Vagina (tissue), 2 donors: ENCODE data around the gene NANS. TPM values are rescaled to one million over a fixed set of nuclear protein-coding genes. Genes with fewer than 3 reads are reported as not detected.

Experiments used
- DNase-seq, 2 donors: peaks; one replicate each; pipeline ENCODE4 v3.0.0-alpha.2; 2017; ENCODE audit errors: extremely low spot score in 2 of 2
- H3K27ac ChIP-seq: fragments of 200-600 bp; sonication (generic); one replicate; pipeline ENCODE4 v1.5.1; 2019
- H3K27me3 ChIP-seq: fragments of 200-600 bp; sonication (generic); one replicate; pipeline ENCODE4 v1.5.1; 2019
- H3K36me3 ChIP-seq, 2 donors: fragments of 200-600 bp; sonication (generic); one replicate each; pipeline ENCODE4 v1.5.1; 2017 to 2019
- H3K4me1 ChIP-seq: fragments of 200-600 bp; sonication (generic); one replicate; pipeline ENCODE4 v1.5.1; 2019
- H3K4me3 ChIP-seq, 2 donors: fragments of 200-600 bp; sonication (generic); 1 replicate in 1 of 2; 2 replicates in 1 of 2; pipeline ENCODE4 v1.5.1; 2016 to 2019
- H3K9me3 ChIP-seq: fragments of 200-600 bp; sonication (generic); one replicate; pipeline ENCODE4 v1.5.1; 2019
- POLR2A ChIP-seq, 2 donors: fragments of 450-650 bp; IDR thresholded peaks; one replicate each; pipeline ENCODE4 v1.6.1; 2017; ENCODE audit warnings: antibody characterized with exemption in 2 of 2, mild to moderate bottlenecking in 2 of 2, moderate library complexity in 2 of 2
- POLR2AphosphoS5 ChIP-seq, 2 donors: sonication (generic); formaldehyde crosslinking; IDR thresholded peaks; one replicate each; pipeline ENCODE4 v1.9.0; 2017; ENCODE audit warnings: antibody characterized with exemption in 2 of 2, mild to moderate bottlenecking in 2 of 2, low read depth in 1 of 2; ENCODE audit not compliant: insufficient read depth in 1 of 2
- intact Hi-C: fragments of 100-400 bp; cut with DNase I; formaldehyde crosslinking; loops from one replicate; pipeline ENCODE4 v1.15.1; 2023
- total RNA-seq: library from RNA; depleted of rRNA; stranded (reverse); fragments of >200 nt; gene quantifications from one replicate; pipeline ENCODE4 v1.2.3, GENCODE V29; 2016
- TF ChIP-seq, protein P1 (sequence below), 3 experiments: fragments of 450-650 bp in 2 of 3; fragments of 200-600 bp in 1 of 3; sonication (generic) in 1 of 3; IDR thresholded peaks; one replicate each; pipeline ENCODE4 v1.5.1; 2017 to 2019; ENCODE audit warnings: antibody characterized with exemption in 3 of 3, mild to moderate bottlenecking in 2 of 3, moderate library complexity in 2 of 3

NANS gene, protein sequence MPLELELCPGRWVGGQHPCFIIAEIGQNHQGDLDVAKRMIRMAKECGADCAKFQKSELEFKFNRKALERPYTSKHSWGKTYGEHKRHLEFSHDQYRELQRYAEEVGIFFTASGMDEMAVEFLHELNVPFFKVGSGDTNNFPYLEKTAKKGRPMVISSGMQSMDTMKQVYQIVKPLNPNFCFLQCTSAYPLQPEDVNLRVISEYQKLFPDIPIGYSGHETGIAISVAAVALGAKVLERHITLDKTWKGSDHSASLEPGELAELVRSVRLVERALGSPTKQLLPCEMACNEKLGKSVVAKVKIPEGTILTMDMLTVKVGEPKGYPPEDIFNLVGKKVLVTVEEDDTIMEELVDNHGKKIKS
- total RNA-seq = 41.7 TPM

DNA sequence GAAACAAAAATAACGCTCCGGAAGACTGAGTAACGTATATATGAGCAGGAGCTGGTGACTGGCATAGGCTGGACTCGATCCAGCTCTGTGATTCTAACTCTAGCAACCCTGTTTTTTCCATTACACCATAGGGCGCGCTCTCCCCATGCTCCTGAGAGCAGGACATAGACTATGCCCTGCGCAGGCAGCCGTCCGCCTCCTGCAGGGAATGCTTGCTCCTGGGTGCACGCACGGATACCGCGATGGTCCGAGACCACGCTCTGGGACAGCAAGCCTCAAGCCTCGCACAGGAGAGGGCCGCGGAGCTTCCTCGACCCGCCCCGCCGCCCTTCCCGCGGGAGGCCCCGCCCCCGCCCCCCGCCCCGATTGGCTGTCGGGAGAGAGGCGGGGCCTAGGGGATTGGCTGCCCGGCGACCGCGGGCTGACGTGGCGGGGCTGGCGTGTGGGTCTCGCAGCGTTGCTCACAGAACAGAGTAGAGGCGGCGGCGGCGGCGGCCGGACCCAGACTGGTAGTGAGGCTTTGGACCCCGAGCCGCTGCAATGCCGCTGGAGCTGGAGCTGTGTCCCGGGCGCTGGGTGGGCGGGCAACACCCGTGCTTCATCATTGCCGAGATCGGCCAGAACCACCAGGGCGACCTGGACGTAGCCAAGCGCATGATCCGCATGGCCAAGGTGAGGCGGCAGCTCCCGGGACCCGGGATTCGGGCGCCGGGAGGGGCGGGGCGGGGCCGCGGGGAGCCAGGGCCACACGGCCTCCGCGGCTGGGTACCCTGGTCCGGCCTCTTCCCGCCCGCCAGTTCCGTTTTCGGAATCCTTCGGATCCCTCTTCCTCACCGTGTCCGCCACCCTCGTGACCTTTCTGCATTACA lies at the start of gene NANS:
TSS of gene NANS (plus strand) at position 464 of the 869 bp plus-strand sequence. CDS start at position 541, 77 bp downstream.
- peak in 1 of 2 donors; percentile 95 for DNase-seq
- peaks cover 23% of the 10 kb centered on the region for H3K4me1 ChIP-seq
- H3K4me3 ChIP-seq = peak within 1 kb of the TSS; percentile 65 to 87
- H3K9me3 ChIP-seq = no peaks in the 10 kb centered on the region
- H3K27ac ChIP-seq = peak within 1 kb of the TSS; percentile 92
- peaks cover 0 to 7% of the 10 kb centered on the region in 2 donors for H3K36me3 ChIP-seq
- H3K27me3 ChIP-seq = no peaks in the 10 kb centered on the region
- intact Hi-C loops = loop anchor here (5.0 kb wide), 1 partner anchor 74 kb away; the partner anchor contains the start of gene ANP32B
- peak; percentile 58 to 93 for TF ChIP-seq POLR2A (IDR thresholded peaks at IDR 0.05)
- peak in 1 of 2 donors; percentile 97 for TF ChIP-seq POLR2AphosphoS5 (IDR thresholded peaks at IDR 0.05; ENCODE audit: insufficient read depth in 1 of 2, low read depth in 1 of 2)
- TF ChIP-seq, protein P1, sequence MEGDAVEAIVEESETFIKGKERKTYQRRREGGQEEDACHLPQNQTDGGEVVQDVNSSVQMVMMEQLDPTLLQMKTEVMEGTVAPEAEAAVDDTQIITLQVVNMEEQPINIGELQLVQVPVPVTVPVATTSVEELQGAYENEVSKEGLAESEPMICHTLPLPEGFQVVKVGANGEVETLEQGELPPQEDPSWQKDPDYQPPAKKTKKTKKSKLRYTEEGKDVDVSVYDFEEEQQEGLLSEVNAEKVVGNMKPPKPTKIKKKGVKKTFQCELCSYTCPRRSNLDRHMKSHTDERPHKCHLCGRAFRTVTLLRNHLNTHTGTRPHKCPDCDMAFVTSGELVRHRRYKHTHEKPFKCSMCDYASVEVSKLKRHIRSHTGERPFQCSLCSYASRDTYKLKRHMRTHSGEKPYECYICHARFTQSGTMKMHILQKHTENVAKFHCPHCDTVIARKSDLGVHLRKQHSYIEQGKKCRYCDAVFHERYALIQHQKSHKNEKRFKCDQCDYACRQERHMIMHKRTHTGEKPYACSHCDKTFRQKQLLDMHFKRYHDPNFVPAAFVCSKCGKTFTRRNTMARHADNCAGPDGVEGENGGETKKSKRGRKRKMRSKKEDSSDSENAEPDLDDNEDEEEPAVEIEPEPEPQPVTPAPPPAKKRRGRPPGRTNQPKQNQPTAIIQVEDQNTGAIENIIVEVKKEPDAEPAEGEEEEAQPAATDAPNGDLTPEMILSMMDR (IDR thresholded peaks at IDR 0.05) = no peak

DNA sequence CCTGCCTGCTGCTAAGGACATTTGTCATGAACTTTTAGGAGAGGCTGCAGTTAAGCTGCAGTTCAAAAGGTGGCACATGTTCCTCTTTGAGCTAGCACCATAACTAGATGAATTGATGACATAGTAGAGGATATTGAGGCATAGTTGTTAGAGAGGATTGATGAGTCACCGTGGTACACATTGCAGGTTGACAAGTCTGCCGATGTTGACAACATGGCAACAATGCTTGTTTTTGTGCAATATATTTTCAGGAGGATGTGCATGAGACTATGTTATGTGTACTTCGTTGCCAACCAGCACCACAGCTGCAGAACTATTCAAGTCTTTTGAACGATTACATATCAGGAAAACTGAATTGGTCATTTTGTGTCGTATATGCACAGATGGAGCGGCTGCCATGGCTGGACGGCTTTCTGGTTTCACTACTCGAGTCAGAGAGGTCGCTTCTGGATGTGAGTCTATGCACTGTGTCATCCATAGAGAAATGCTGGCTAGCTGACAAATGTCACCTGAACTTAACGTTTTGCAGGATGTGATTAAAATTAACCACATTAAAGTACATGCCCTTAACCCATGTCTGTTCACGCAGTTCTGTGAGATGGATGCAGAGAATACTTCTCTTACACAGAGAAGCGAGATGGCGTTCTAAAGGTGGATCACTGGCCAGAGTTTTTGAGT lies 49.1 kb upstream of the NANS start:
- DNase-seq = no peak
- Histone ChIP-seq H3K4me1 (peaks cover 21% of the 10 kb centered on the region), H3K36me3 (peaks cover 0 to 58% of the 10 kb centered on the region in 2 donors), H3K4me3 (no peak overlapping the region), H3K27me3 (no peaks in the 10 kb centered on the region), H3K27ac (no peak overlapping the region), H3K9me3 (no peaks in the 10 kb centered on the region)
- intact Hi-C loops = no loop called here
- no peak for TF ChIP-seq POLR2AphosphoS5 (IDR thresholded peaks at IDR 0.05; ENCODE audit: insufficient read depth in 1 of 2, low read depth in 1 of 2)
- TF ChIP-seq POLR2A (IDR thresholded peaks at IDR 0.05) = no peak
- TF ChIP-seq, protein P1 (IDR thresholded peaks at IDR 0.05) = no peak

DNA sequence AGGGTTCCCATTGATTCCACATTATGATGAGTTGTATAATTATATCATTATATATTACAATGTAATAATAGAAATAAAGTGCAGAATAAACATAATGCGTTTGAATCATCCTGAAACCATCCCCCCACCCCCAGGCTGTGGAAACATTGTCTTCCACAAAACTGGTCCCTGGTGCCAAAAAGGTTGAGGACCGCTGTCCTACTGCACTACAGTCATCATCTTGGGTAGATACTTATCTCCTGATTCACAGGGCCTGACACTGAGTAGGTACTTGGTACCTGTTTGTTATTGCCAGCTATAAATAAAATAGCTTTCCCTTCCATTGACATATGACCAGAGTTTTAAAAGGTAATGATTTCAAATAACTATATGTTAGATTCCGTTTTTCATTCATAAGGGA lies 47.8 kb upstream of the NANS start:
- Histone ChIP-seq H3K36me3 (peaks cover 0 to 68% of the 10 kb centered on the region in 2 donors), H3K4me1 (peaks cover 8% of the 10 kb centered on the region), H3K9me3 (no peaks in the 10 kb centered on the region), H3K27me3 (no peaks in the 10 kb centered on the region), H3K27ac (no peak overlapping the region), H3K4me3 (no peak overlapping the region)
- DNase-seq = no peak
- TF ChIP-seq, protein P1 (IDR thresholded peaks at IDR 0.05) = no peak
- TF ChIP-seq POLR2A (IDR thresholded peaks at IDR 0.05) (no peak), POLR2AphosphoS5 (IDR thresholded peaks at IDR 0.05; ENCODE audit: insufficient read depth in 1 of 2, low read depth in 1 of 2) (no peak)
- intact Hi-C loops = no loop called here

DNA sequence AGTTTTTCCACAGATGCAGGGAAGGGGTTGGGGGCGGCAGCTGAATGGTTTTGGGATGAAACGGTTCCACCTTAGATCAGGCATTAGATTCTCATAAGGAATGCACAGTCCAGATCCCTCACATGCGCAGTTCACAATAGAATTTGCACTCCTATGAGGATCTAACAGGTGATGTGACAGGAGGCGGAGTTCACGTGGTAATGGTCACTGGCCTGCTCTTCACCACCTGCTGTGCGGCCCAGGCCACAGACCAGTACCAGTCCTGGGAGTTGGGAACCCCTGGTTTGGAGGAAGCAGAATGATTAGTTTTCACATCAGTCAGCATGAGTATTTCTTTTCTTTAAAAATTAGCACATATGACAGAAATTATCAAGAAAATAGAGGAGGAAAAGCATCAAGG lies 47.1 kb upstream of the NANS start:
- Histone ChIP-seq H3K4me3 (no peak overlapping the region), H3K4me1 (peaks cover 8% of the 10 kb centered on the region), H3K9me3 (no peaks in the 10 kb centered on the region), H3K27ac (no peak overlapping the region), H3K27me3 (no peaks in the 10 kb centered on the region), H3K36me3 (peaks cover 0 to 75% of the 10 kb centered on the region in 2 donors)
- DNase-seq = no peak
- TF ChIP-seq POLR2A (IDR thresholded peaks at IDR 0.05) (no peak), POLR2AphosphoS5 (IDR thresholded peaks at IDR 0.05; ENCODE audit: insufficient read depth in 1 of 2, low read depth in 1 of 2) (no peak)
- TF ChIP-seq, protein P1 (IDR thresholded peaks at IDR 0.05) = no peak
- intact Hi-C loops = no loop called here
